Fibroblast of lung (primary cell): ENCODE data around the gene NLRP1. TPM values are rescaled to one million over a fixed set of nuclear protein-coding genes. Genes with fewer than 3 reads are reported as not detected.

Experiments used
- DNase-seq, 2 donors: peaks; one replicate each; pipeline versions ENCODE4 v3.0.0 to v3.0.0-alpha.2; 2010; ENCODE audit warnings: low read depth in 2 of 2
- H2AFZ ChIP-seq: 2 replicates; pipeline ENCODE4 v1.5.1; 2012; ENCODE audit warnings: low read length, control low read depth, inconsistent platforms
- H3K27ac ChIP-seq: 2 replicates; pipeline ENCODE4 v1.5.1; 2011; ENCODE audit warnings: low read length, control low read depth; ENCODE audit not compliant: insufficient read depth
- H3K27me3 ChIP-seq: 2 replicates; pipeline ENCODE4 v1.5.1; 2011; ENCODE audit warnings: mild to moderate bottlenecking, low read length; ENCODE audit not compliant: control insufficient read depth, insufficient read depth
- H3K36me3 ChIP-seq: 2 replicates; pipeline ENCODE4 v1.5.1; 2011; ENCODE audit warnings: low read length; ENCODE audit not compliant: control insufficient read depth, insufficient read depth
- H3K4me1 ChIP-seq: 2 replicates; pipeline ENCODE4 v1.5.1; 2011; ENCODE audit warnings: low read length; ENCODE audit not compliant: control insufficient read depth, insufficient read depth; ENCODE audit errors: extremely low read depth
- H3K4me2 ChIP-seq: 2 replicates; pipeline ENCODE4 v1.5.1; 2011; ENCODE audit warnings: low read length, control low read depth; ENCODE audit not compliant: insufficient read depth; ENCODE audit errors: extremely low read depth
- H3K4me3 ChIP-seq, 4 experiments: fragments of 200-600 bp in 1 of 4; sonication (generic) in 1 of 4; replicated peaks in 1 of 4; 2 replicates each; pipeline ENCODE4 v1.5.1; 2011 to 2016; ENCODE audit warnings: low read length in 4 of 4, low read depth in 3 of 4, mild to moderate bottlenecking in 3 of 4, control low read depth in 2 of 4, inconsistent platforms in 1 of 4, mixed read lengths in 1 of 4; ENCODE audit not compliant: insufficient read depth in 1 of 4; ENCODE audit errors: control extremely low read depth in 1 of 4
- H3K79me2 ChIP-seq: 2 replicates; pipeline ENCODE4 v1.5.1; 2012; ENCODE audit warnings: mild to moderate bottlenecking, low read length, inconsistent platforms; ENCODE audit not compliant: control insufficient read depth, insufficient read depth
- H3K9ac ChIP-seq: 2 replicates; pipeline ENCODE4 v1.5.1; 2011; ENCODE audit warnings: mild to moderate bottlenecking, low read length, control low read depth; ENCODE audit not compliant: insufficient read depth
- H3K9me3 ChIP-seq: 2 replicates; pipeline ENCODE4 v1.5.1; 2012; ENCODE audit warnings: low read depth, low read length; ENCODE audit not compliant: control insufficient read depth, insufficient read depth
- H4K20me1 ChIP-seq: 2 replicates; pipeline ENCODE4 v1.5.1; 2011; ENCODE audit warnings: low read length; ENCODE audit not compliant: control insufficient read depth, insufficient read depth; ENCODE audit errors: extremely low read depth
- EZH2 ChIP-seq: IDR thresholded peaks from 2 replicates; pipeline ENCODE4 v1.5.1; 2012; ENCODE audit warnings: low read length, control low read depth, mild to moderate bottlenecking; ENCODE audit errors: missing control alignments
- polyA plus RNA-seq, 2 donors: library from polyadenylated mRNA; depleted of rRNA in 1 of 2; stranded (reverse) in 1 of 2; unstranded in 1 of 2; fragments of >200 nt; gene quantifications; 2 replicates each; pipeline ENCODE4 v1.2.1, GENCODE V29; 2011 to 2012; ENCODE audit warnings: missing spikeins in 1 of 2
- total RNA-seq: library from RNA; depleted of rRNA; stranded (reverse); fragments of >200 nt; gene quantifications from 2 replicates; pipeline ENCODE4 v1.2.1, GENCODE V29; 2014
- TF ChIP-seq, protein P1 (sequence below), 2 donors: IDR thresholded peaks in 1 of 2; conservative IDR thresholded peaks in 1 of 2; 1 replicate in 1 of 2; 2 replicates in 1 of 2; pipeline ENCODE4 v1.5.1; 2011 to 2012; ENCODE audit warnings: low read length in 2 of 2, control low read depth in 1 of 2, inconsistent platforms in 1 of 2, low read depth in 1 of 2, mild to moderate bottlenecking in 1 of 2

The NLRP1 gene
- total and polyA plus RNA-seq, 2 donors (not counting 1 experiment from before 2014, with no cell fraction given) = 22.1 to 23.1 TPM

DNA sequence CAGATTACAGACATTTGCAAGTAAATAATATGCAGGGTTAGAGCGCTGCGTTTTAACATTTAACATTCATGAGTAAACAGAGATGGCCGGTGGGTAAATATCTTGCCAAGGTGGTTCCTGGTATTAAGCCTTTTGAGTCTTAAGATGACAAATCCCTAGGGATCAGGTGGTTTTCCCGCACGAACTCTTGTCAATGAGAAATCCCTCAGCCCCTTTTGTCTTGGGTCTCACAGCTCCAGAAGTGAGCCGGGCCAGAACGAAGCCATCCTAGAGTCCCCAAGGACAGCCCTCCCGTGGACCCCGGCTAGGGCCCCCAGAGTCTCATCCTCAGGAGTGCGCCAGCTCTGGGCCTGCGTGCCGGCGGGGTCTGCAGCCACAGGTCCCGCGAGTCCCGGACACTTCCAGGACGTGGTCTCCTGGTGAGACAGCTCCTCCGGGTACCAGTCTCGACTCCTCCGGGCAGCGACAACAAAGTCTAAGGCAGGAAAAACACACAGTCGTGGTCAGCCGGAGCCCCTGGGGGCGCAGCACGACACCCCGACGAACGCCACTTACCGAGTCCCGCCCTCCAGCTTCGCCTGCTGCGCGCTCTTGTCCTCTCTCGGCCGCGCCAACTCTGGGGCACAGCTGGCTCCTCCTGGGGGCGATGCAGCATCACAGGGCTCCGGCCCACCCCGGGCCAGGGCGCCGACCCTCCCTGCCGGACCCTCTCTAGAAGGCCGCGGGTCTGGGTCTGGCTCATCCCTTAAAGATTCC lies 84.7 kb downstream of the NLRP1 start:
- DNase-seq = no peak

DNA sequence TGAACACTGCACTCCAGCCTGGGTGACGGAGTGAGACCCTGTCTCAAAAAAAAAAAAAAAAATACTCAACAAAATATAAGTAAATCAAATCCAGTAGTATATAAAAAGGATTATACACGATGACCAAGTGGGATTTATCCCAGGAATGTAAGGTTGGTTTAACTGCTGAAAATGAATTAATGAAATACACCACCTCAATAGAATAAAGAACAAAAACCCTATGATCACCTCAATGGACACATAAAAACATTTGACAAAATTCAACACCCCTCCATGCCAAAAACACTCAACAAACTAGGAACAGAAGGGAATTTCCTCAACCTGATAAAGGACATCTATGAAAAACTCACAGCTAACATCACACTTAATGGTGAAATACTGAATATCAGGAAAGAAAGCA lies 91.3 kb downstream of the NLRP1 start:
- Histone ChIP-seq H3K79me2 (peaks cover 7% of the 10 kb centered on the region), H3K4me1 (no peaks in the 10 kb centered on the region), H4K20me1 (no peaks in the 10 kb centered on the region), H3K4me2 (no peak overlapping the region), H3K27me3 (no peaks in the 10 kb centered on the region), H3K4me3 (no peak overlapping the region), H2AFZ (no peak overlapping the region), H3K9me3 (no peaks in the 10 kb centered on the region), H3K27ac (no peak overlapping the region), H3K36me3 (peaks cover 3% of the 10 kb centered on the region), H3K9ac (no peak overlapping the region)
- TF ChIP-seq, protein P1, sequence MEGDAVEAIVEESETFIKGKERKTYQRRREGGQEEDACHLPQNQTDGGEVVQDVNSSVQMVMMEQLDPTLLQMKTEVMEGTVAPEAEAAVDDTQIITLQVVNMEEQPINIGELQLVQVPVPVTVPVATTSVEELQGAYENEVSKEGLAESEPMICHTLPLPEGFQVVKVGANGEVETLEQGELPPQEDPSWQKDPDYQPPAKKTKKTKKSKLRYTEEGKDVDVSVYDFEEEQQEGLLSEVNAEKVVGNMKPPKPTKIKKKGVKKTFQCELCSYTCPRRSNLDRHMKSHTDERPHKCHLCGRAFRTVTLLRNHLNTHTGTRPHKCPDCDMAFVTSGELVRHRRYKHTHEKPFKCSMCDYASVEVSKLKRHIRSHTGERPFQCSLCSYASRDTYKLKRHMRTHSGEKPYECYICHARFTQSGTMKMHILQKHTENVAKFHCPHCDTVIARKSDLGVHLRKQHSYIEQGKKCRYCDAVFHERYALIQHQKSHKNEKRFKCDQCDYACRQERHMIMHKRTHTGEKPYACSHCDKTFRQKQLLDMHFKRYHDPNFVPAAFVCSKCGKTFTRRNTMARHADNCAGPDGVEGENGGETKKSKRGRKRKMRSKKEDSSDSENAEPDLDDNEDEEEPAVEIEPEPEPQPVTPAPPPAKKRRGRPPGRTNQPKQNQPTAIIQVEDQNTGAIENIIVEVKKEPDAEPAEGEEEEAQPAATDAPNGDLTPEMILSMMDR (conservative IDR thresholded peaks at IDR 0.05 in 1 of 2, IDR thresholded peaks at IDR 0.05 in 1 of 2; ENCODE audit: low read depth in 1 of 2, low read length in 2 of 2) = no peak
- TF ChIP-seq EZH2 = no peak
- DNase-seq = no peak

More for the DNA sequence above, 84.7 kb downstream of the NLRP1 start:
- Histone ChIP-seq H3K36me3 (peaks cover 1% of the 10 kb centered on the region), H3K4me2 (peak overlapping the region; percentile 95), H2AFZ (peak overlapping the region; percentile 75), H3K27ac (peak overlapping the region; percentile 20), H3K9me3 (no peaks in the 10 kb centered on the region), H3K79me2 (no peaks in the 10 kb centered on the region), H3K4me3 (peak overlapping the region; percentile 56 to 79 (median 76)), H3K27me3 (no peaks in the 10 kb centered on the region), H3K4me1 (peaks cover 4% of the 10 kb centered on the region), H3K9ac (peak overlapping the region; percentile 77), H4K20me1 (no peaks in the 10 kb centered on the region)
- TF ChIP-seq EZH2 = no peak
- TF ChIP-seq, protein P1 (conservative IDR thresholded peaks at IDR 0.05 in 1 of 2, IDR thresholded peaks at IDR 0.05 in 1 of 2; ENCODE audit: low read depth in 1 of 2, low read length in 2 of 2) = no peak

DNA sequence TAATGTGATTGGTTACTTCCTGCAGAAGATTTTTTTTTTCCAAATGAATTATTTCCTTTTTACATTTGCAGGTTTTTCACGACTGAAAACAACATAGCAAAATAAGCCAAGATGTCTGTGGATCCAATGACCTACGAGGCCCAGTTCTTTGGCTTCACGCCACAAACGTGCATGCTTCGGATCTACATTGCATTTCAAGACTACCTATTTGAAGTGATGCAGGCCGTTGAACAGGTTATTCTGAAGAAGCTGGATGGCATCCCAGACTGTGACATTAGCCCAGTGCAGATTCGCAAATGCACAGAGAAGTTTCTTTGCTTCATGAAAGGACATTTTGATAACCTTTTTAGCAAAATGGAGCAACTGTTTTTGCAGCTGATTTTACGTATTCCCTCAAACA lies 95.6 kb downstream of the NLRP1 start:
- Histone ChIP-seq H4K20me1 (no peaks in the 10 kb centered on the region), H3K27me3 (no peaks in the 10 kb centered on the region), H3K4me1 (peaks cover 10% of the 10 kb centered on the region), H3K9ac (no peak overlapping the region), H3K36me3 (peaks cover 3% of the 10 kb centered on the region), H3K9me3 (no peaks in the 10 kb centered on the region), H3K27ac (no peak overlapping the region), H2AFZ (no peak overlapping the region), H3K79me2 (peaks cover 35% of the 10 kb centered on the region), H3K4me3 (no peak overlapping the region), H3K4me2 (no peak overlapping the region)
- DNase-seq = no peak
- TF ChIP-seq, protein P1 (conservative IDR thresholded peaks at IDR 0.05 in 1 of 2, IDR thresholded peaks at IDR 0.05 in 1 of 2; ENCODE audit: low read depth in 1 of 2, low read length in 2 of 2) = no peak
- no peak for TF ChIP-seq EZH2
